Right lobe of liver (tissue), 6 donors: Measurements from ENCODE around the gene ESF1. TPM values are rescaled to one million over a fixed set of nuclear protein-coding genes. Genes with fewer than 3 reads are reported as not detected.
A peak's percentile ranks its signal among the peaks of the same experiment; 100 is the strongest.

ENCODE experiments used
- ATAC-seq, 4 donors: fragments of 200-7000 bp; cut with Tn5 transposase; one replicate each; pipeline ENCODE4 v1.9.1; 2020; ENCODE audit warnings: mild to moderate bottlenecking in 4 of 4, moderate library complexity in 4 of 4
- DNase-seq, 3 donors: peaks; one replicate each; pipeline ENCODE4 v3.0.0-alpha.2; 2020
- H3K27ac ChIP-seq, 3 donors: fragments of 200-600 bp; one replicate each; pipeline ENCODE4 v1.8.0; 2022
- H3K27me3 ChIP-seq, 2 donors: fragments of 200-600 bp; one replicate each; pipeline ENCODE4 v1.8.0; 2022
- H3K36me3 ChIP-seq, 4 donors: fragments of 200-600 bp; sonication (generic) in 1 of 4; one replicate each; pipeline versions ENCODE4 v1.5.1 to v1.8.0; 2017 to 2022; ENCODE audit warnings: control low read depth in 1 of 4
- H3K4me1 ChIP-seq, 4 donors: fragments of 200-600 bp; sonication (generic) in 1 of 4; one replicate each; pipeline versions ENCODE4 v1.5.1 to v1.8.0; 2017 to 2022; ENCODE audit warnings: control low read depth in 1 of 4
- H3K4me3 ChIP-seq, 3 donors: fragments of 200-600 bp; one replicate each; pipeline ENCODE4 v1.8.0; 2022
- H3K9me3 ChIP-seq, 4 donors: fragments of 200-600 bp; sonication (generic) in 1 of 4; one replicate each; pipeline versions ENCODE4 v1.5.1 to v1.8.0; 2017 to 2022; ENCODE audit warnings: control low read depth in 1 of 4
- CTCF ChIP-seq, 4 donors: fragments of 200-600 bp in 3 of 4; fragments of 450-650 bp in 1 of 4; IDR thresholded peaks; one replicate each; pipeline versions ENCODE4 v1.5.1 to v1.8.0; 2016 to 2022; ENCODE audit warnings: antibody characterized with exemption in 4 of 4, mild to moderate bottlenecking in 2 of 4
- POLR2A ChIP-seq: fragments of 450-650 bp; IDR thresholded peaks from one replicate; pipeline ENCODE4 v1.6.1; 2017; ENCODE audit warnings: antibody characterized with exemption, mild to moderate bottlenecking
- WGBS: methylation state at CpG from one replicate; pipeline ENCODE4 v1.1.6; 2018; ENCODE audit warnings: low coverage, low lambda C conversion rate; ENCODE audit not compliant: insufficient coverage; ENCODE audit errors: missing lambda C conversion rate; 5-methylcytosine and 5-hydroxymethylcytosine counted together
- intact Hi-C, 2 donors: fragments of 100-400 bp; cut with DNase I; formaldehyde crosslinking; loops; one replicate each; pipeline versions ENCODE4 v1.11.2 to v1.14.1; 2022
- total RNA-seq, 6 experiments: library from RNA; depleted of rRNA in 2 of 6; stranded (reverse); fragments of >200 nt in 2 of 6; fragmentation: NEBNext Ultra II Directional in 3 of 6; extraction: Animal tissue kit (Norgen Biotek cat#: 25700) in 3 of 6; gene quantifications; one replicate each; pipeline versions ENCODE4 v1.1.0 to v1.2.4, GENCODE V29; 2016 to 2023
- donor health status: DM: no; HTN: yes; CAD: no.
- donor health status: DM: no; HTN: no; CAD: no.
- donor health status: DM: no; HTN: no; CAD: no.
- donor health status: DM: no; HTN: yes; CAD: no.
- donor health status: DM: no; HTN: yes; CAD: no.

Gene ESF1
- total RNA-seq, 6 experiments from 2014 or later = 4.4 to 8.9 (median 6.9) TPM

DNA sequence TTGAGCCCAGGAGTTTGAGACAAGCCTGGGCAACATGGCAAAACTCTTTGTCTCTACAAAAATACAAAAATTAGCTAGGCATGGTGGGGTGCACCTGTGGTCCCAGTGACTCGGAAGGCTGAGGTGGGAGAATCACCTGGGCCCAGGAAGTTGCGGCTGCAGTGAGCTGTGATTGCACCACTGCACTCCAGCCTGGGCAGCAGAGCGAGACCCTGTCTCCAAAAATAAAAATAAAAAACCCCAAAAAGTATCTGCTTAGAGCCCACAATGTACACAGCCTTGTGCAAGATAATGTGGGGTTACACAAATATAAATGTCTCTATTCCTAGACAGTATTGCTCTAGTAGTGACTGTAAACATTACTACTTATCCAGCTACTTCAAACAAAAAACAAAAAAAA, 5.9 kb downstream of the ESF1 start:
- no peak for TF ChIP-seq CTCF (IDR thresholded peaks at IDR 0.05)
- TF ChIP-seq POLR2A = no peak
- WGBS = 100% methylated on average over 2 of the region's 3 CpGs
- Histone ChIP-seq H3K9me3 (no peaks in the 10 kb centered on the region), H3K27me3 (no peaks in the 10 kb centered on the region), H3K4me3 (no peak overlapping the region), H3K4me1 (peaks cover 0 to 7% (median 2%) of the 10 kb centered on the region in 4 donors), H3K36me3 (peaks cover 0 to 66% (median 11%) of the 10 kb centered on the region in 4 donors), H3K27ac (no peak overlapping the region)
- ATAC-seq = no peak
- intact Hi-C loops = no loop called here
- no peak for DNase-seq

- no peak overlapping the region for H3K4me3 ChIP-seq
- no peaks in the 10 kb centered on the region for H3K9me3 ChIP-seq
- no peaks in the 10 kb centered on the region for H3K4me1 ChIP-seq
- intact Hi-C loops = no loop called here
- H3K27me3 ChIP-seq = no peaks in the 10 kb centered on the region
- no peak overlapping the region for H3K27ac ChIP-seq
- peaks cover 0 to 63% (median 11%) of the 10 kb centered on the region in 4 donors for H3K36me3 ChIP-seq
- TF ChIP-seq POLR2A (no peak), CTCF (IDR thresholded peaks at IDR 0.05) (no peak)
- no peak for DNase-seq
- 62% methylated on average over 4 of the region's 4 CpGs for WGBS
- peak in 1 of 4 donors; percentile 15 for ATAC-seq
These were observed 7.5 kb downstream of the ESF1 start for GRCh38 chr20:13777171-13777601.

DNA sequence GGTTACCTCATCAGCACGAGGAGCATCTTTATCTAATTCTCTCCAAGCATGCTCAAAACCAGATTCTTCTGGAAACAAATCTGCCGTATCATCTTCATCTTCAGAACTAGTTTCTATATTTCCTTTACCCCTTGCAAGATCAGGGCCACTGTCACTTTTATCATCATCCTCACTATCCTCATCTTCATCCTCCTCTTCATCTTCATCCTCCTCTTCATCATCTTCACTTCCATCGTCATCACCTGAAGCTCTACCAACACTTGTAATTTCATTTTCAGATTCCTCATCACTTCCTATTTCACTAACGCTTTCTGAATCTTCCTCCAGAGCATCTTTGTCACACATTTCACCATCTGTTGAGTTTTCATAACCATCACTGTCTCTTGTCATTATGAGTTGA, 8.9 kb downstream of the ESF1 start:
- no peak for DNase-seq
- Histone ChIP-seq H3K27ac (no peak overlapping the region), H3K36me3 (peaks cover 0 to 60% (median 15%) of the 10 kb centered on the region in 4 donors), H3K27me3 (no peaks in the 10 kb centered on the region), H3K4me3 (no peak overlapping the region), H3K9me3 (no peaks in the 10 kb centered on the region), H3K4me1 (no peaks in the 10 kb centered on the region)
- TF ChIP-seq CTCF (IDR thresholded peaks at IDR 0.05) = no peak
- TF ChIP-seq POLR2A = no peak
- no peak for ATAC-seq
- 76% methylated on average over 4 of the region's 4 CpGs for WGBS
- intact Hi-C loops = no loop called here

DNA sequence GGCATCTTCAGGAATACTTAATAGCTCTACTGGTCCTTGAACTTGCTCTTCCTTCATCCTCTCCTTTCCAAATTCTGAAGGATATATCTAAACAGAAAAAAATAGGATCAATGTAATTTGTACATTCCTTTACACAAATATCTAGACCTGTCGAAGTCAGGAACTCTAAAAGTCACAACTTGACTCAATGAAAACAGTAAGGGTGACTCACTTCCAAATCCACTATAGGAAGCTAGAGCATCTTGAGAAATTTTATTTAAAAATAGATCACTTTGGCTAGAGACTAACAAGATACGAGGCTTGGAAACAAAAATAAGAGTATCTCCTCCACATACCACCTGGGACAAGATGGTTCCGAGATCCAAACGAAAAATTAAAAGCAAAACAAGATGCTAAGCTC, 12.2 kb downstream of the ESF1 start:
- Histone ChIP-seq H3K36me3 (peaks cover 0 to 80% (median 25%) of the 10 kb centered on the region in 4 donors), H3K27ac (no peak overlapping the region), H3K4me3 (no peak overlapping the region), H3K27me3 (no peaks in the 10 kb centered on the region), H3K4me1 (no peaks in the 10 kb centered on the region), H3K9me3 (no peaks in the 10 kb centered on the region)
- no peak for ATAC-seq
- intact Hi-C loops = no loop called here
- DNase-seq = no peak
- TF ChIP-seq CTCF (IDR thresholded peaks at IDR 0.05) = no peak
- TF ChIP-seq POLR2A = no peak
- 69% methylated on average over 4 of the region's 4 CpGs for WGBS
